Measurements from ENCODE around the gene MRM1.
"Not testable (repeated sequence)": the region's sequence is repeated elsewhere in the genome, so short reads cannot be mapped to it uniquely, and the experiment has no call there.

The MRM1 gene

DNA sequence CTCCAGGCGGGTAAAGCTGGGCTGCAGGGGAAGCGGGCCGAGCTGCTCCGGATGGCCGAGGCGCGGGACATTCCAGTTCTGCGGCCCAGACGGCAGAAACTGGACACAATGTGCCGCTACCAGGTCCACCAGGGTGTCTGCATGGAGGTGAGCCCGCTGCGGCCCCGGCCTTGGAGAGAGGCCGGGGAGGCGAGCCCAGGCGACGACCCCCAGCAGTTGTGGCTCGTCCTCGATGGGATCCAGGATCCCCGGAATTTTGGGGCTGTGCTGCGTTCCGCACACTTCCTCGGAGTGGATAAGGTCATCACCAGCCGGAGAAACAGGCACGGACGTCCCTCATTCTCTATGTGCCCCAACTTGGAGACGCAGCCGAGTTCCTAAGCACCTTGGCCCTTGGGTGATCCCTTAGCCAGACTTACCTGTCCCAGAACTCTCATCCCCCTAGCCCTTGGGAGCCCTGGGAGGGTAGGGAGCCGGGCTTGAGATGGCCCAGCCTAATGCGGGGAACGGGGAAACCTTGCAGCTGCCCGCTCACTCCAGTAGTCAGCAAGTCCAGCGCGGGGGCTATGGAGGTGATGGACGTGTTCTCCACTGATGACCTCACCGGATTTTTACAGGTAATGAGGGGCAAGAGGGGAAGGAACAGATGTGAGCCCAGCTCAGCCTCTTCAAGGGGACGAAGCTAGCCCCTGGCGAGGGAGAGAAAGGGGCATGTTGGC, 806 bp downstream of the MRM1 start:
- no peak for DNase-seq

DNA sequence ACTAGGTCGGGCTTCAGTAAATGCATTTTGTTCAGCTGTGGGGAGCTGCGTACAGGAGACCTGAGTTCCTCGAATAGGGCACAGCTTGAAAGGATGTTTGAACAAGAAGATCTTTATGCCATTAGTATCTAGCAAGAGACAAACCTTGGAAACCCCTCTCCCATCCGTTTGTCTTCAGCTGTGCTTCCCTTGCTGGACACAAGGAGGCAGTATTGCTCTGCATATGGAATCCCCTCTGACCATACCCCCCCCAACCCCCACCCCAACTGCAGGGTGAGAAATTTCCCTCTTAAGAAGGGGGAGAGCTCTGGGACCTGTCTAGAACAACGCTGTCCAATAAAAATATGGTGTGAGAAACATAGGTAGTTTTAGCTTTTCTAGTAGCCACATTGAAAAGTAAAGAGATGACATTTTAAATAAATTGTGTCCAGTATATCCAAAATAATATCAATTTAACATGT, 1.6 kb downstream of the MRM1 start:
- DNase-seq: peak; percentile 50 to 57

DNA sequence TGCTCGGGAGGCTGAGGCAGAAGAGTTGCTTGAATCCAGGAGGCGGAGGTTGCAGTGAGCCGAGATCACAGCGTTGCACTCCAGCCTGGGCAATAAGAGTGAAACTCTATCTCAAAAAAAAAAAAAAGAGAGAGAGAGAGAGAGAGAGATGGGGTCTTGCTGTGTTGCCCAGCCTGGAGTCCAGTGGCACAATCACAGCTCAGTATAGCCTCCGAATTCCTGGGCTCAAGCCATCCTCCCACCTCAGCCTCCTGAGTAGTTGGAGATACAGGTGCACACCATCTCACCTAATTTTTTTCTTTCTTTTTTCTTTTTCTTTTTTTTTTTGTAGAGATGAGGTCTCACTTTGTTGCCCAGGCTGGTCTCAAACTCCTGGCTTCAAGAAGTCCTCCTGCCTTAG, 3.6 kb downstream of the MRM1 start:
- DNase-seq: not testable (repeated sequence)

DNA sequence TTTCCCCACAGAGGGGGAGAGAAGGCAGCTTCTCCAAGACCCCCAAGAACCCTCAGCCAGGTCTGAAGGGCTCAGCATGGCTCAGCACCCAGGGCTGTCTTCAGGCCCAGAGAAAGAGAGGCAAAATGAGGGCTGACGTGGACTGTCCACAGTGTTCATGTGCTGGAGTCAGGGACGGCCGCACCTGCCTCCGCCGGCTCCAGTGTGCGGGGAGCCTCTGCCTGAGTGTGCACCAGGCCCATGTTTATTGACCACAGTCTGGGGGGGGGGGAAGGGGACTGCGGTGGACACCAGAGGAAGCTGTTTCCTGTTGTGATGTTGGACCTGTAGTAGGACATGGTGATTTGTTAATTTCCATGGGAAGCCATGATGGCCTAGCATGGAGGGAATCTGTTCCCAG, 6.9 kb downstream of the MRM1 start:
- DNase-seq: peak; percentile 36 to 58

DNA sequence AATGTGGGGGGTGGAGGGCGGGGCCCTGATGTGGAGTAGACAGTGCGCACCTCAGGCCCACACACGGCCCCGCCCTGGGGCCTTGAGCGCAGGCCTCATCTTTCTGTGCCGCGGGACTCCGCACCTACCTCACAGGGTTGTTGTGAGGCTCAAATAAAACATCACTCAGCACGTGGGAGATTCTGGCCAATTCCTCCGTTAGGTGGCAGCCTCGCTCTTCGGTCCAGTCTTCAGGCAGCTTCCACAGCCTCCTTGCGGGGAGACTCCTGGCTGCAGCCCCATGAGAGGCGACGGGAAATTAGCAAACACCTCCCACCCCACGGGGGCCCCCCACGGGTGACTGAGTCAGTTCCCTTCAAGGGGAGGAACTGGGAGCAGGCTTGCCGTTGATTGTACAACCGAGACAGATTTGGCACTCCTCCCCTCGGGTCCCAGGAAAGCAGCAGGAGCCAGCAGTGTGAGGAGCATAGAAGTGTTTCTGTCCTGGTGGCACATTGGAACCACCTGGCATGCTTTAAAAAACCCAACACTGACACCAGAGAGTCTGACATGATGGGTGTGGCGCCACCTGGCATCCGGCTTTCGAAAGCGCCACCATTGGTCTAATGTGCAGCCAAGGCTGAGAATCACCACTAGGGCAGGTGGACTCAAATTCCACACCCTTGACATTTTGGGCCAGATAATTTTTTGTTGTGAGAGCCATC, 7.6 kb downstream of the MRM1 start:
- DNase-seq: peak; percentile 56 to 72

DNA sequence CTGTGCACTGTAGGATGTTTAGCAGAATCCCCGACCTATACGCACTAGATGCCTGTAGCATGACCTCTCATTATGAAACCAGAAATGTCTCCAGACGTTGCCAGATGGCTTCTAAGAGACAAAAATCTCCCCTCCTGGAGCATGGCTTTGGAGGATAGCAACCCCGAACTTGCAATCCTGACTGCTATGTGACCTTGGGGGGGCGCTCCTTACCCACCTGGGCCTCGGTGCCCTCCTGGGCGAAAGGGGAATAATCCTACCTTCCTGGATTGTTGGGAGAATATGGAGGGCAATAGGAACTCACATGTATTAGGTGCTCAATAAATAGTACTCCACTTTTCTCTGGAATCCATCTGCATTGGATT, 8.1 kb downstream of the MRM1 start:
- DNase-seq: no peak

DNA sequence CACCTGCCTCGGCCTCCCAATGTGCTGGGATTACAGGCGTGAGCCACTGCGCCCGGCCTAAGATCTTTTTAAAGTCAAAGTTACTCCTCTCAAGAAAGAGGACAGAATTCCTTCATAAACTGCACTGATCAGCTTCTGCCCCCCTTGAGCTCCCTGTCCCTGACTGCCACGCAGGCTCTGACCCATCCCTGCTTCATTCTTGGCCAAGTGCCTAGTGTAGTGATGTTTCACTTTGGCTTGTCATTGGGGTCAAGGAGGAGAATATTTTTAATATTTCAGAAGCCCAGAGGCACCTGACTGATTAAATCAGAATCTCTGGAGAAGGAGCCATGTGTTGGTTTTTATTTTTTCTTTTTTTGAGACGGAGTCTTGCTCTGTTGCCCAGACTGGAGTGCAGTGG, 9.1 kb downstream of the MRM1 start:
- DNase-seq: no peak

DNA sequence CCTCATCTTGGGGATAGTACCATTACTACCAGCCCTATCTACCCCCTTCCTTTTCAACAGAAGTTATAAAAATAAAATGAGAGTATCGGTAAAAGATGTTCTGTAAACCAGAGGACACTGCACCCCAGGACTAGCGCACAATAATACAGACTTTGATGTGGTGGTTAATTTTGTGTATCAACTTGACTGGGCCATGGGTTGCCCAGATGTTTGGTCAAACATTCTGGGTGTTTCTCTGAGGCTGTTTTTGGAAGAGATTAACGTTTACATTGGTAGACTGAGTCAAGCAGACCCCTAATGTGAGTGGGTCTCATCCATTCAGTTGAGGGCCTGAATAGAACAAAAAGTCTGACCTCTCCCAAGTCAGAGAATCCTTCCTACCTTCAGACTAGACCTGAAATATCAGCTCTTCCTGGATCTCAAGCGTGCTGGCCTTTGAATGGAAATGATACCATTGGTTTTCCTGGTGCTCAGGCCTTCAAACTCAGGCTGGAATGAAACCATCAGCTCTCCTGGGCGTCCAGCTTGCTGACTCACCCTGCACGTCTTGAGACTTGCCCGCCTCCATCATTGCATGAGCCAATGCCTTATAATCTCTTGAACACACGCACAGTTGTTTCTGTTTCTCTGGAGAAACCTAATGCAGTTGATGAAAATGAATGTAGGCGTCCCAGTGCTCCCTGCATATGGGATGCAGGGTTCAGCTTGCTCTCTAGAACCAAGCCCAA, 10.1 kb downstream of the MRM1 start:
- no peak for DNase-seq

DNA sequence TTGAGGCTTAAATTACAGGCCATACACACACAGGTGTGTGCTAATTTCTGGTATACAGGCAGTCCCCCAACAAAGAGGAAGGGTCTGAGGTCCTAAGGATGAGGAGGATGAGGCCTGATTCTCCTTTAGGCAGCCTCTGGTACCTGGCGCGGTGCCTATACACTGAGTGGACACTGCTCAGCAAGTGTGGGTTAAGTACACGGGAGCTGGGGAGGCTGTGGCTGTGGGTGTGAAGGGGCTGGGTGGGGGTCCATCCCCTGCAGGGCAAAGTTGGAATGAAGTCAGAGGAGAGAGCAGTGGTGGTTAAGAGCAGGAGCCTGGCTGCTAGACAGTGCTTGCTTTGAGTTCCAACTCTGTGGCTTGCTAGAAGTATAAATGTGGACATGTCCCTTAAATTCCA, 10.9 kb downstream of the MRM1 start:
- no peak for DNase-seq

DNA sequence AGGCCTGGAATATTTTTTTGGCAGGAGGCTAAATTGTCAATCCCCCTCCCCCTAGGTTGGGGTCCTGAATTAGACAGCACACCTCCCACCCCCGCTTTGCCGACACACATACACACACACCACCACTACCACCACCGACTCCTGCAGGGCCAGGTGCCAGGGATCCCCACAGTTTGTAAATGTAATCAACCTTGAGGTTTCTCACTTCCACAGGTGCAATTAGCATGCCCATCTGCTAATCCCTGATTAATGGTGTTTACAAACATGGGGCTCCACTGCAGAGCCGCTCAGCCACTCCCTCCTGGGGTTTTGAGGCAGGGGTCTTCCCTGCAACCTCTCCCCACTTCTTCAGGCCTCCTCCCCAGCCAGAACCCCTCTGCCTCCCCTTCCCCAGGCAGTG, 11.8 kb downstream of the MRM1 start:
- DNase-seq: no peak

DNA sequence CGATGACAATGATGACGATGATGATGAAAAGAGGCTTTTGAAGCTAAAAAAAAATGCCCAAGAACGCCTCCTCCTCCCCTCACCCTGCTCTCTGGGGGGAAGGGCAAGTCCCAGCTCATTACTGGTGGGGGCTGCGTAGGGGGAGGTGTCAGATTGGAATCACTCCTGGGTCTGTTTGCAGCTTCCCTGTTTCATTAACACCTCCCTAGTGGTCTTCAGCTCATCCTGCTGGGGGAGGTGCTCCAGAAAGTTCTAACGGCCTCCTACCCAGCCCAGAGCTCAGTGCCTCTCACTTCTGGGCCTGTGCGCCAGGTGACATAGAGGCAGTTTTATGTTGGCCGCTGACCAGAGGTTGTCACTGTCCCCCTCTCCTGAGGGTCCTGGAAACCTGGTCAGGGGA, 12.7 kb downstream of the MRM1 start:
- DNase-seq: no peak

DNA sequence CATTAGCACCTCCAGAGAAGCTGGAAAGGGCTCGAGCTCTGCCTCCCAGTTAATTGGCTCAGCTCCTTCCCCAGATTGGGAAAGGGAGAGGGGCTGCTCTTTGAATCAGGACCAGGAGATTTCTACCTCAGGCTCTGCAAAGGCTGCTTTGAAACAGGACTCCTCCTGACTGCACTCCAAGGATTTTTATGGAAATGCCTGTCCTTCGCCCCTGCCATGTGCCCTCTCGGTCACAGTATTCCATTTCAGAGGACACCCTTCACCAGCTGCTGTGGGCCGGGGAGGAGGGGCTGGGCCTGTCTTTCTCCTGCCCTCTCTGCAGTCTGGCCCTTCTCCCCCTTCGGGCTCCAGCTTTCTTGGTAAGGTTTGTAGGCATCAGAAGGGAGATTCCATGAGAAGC, 13.6 kb downstream of the MRM1 start:
- no peak for DNase-seq

DNA sequence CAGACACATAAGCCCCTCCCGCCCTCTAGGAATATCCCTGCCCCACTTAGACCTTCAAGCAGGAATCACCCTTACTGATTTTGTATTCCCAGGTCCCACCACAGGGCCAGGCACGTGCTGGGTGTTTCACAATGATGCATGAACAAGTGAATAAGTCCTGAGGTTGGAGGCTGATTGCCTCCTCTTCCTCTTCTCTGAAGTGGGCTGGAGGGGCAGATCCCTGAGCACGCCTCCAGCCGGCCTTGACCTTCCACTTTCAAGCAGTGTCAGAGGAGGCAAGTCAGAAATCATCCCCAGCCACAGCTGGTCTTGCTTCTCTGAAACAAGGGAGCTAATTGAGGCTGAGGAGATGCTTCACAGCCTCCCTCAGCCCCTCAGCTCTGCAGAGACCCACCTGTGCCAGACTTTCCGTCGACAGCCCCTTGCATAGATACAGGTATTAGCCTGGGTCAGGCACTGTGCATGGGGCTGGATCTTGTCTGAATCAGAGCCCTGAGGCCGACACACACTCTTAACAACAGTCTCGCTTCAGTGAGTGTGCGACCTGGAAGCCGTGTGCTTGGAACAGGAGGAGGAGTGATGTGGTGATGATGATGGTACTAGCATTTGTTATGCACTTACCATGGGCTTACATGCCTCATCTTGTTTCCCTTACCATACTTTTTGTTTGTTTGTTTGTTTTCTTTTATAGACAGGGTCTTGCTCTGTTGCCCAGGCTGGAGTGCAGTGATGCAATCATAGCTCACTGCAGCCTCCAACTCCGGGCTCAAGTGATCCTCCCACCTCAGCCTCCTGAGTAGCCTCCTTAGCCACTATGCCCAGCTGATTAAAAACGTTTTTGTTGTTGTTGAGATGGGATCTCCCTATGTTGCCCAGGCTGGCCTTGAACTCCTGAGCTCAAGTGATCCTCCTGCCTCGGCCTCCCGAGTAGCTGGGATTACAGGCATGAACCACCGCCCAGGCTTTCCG, 15.0 kb downstream of the MRM1 start:
- DNase-seq: no peak

DNA sequence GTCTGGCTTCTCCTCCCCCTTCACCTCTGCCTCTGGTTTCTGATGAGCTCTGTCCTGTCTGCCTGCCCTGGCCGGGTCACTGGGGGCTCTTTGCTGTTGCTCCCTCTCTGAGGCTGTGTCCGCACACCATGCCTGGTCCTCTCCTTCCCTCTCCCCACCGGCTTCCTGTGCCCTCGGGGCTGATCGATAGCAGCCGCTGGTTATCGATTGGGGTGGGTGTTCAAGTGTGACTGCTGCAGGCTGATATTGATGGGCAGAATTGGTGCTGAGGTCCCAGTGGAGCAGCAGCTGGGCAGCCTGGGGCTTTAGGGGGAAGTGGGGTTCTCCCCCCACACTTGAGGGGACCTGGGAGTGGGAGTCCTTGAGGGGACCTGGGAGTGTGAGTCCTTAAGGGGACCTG, 16.4 kb downstream of the MRM1 start:
- no peak for DNase-seq

DNA sequence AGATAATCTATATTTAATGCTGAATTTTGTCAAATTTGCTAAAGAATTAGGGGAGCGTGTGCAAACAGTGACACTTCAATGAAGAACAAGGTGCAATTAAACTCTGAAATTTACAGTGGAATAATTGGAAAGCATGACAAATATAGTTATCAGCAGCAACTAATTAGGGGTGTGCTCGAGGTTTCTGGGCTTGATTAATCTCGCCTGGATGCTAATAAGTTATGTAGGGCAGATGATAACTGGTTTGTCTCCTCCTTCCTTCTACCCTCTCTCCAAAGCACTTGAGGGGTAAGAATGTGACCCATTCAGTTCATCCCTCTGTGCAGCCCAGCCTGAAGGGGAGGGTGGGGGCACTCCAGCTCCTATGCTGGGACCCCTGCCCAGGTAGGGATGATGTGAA, 21.9 kb downstream of the MRM1 start:
- no peak for DNase-seq

DNA sequence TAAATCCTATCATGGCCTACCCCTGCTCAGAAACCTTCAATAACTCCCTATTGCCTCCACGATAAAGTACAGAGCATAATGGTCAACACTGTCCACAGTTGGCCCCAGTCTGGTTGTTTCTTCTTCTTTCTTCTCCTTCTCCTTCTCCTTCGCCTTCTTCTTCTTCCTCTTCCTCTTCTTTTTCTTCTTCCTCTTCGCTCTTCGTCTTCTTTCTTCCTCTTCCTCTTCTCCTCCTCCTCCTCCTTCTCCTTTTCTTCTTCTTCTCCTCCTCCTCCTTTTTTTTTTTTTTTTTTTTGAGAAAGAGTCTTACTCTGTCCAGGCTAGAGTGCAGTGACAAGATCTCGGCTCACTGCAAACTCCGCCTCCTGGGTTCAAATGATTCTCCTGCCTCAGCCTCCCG, 23.8 kb downstream of the MRM1 start:
- DNase-seq: no peak

DNA sequence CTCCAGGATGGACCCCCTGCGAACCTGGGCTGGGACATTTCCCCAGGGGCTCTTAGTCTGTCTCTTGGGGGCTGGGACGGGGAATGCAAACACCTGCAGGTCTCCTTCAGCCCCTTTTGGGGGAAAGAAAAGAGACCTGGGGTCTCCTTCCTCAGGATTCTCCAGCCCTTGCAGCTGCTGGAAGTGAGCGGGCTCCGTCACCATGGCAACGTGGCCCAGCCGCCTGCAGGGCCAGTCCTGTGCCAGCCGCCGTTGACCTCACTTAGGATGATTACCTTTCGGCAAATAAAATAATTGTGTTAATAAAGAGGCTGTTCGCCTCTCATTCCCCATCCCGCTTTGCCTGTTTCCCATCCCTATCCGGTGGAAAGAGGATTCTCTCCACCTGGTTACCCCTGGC, 25.7 kb downstream of the MRM1 start:
- peak; percentile 58 to 79 for DNase-seq

DNA sequence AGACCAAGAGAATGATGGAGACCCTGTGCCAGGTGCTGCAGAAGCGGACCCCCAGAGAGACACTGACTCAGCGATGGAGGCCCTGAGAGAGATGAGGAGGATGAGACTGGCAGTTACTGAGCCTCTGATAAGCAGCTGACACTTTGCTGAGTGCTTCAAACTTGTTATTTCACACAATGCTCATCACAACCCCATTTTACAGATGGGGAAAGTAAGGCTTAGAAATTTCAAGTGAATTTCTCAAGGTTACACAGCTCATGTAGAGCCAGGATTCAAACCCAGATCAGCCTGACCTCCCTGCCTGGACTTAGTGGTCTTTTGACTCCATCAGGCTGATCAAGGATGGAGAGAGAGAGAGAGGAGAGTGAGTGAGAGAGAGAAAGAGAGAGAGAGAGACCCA, 27.2 kb downstream of the MRM1 start:
- DNase-seq: no peak

DNA sequence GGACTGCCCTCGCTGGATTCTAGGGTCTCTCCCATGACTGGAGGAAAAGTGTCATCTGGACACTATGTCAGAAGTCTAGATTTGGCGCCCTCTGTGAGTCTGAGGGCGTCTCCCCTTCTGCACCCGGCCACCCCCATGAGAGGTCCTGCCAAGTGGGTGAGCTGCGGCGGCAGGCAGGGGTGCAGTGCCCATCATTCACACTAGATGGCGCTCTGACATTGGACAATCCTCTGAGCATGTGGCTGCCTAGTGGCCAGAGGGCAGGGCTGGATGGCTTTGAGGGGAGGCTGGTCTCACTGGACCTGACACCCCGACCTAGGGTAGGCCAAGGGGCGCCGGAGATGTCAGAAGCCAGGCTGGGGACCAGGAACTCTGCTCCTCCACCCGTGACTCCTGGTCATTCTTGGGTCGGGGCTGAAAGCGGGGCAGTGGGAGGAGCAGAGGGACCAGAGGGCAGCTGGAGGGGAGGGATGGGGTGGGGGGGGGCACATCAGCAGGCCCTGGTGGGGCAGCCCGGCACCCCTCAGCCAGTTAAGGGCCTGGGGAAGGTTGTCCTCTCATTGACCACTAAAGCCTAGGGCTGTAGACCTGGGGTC, 28.0 kb downstream of the MRM1 start:
- DNase-seq: peak; percentile 42 to 63

DNA sequence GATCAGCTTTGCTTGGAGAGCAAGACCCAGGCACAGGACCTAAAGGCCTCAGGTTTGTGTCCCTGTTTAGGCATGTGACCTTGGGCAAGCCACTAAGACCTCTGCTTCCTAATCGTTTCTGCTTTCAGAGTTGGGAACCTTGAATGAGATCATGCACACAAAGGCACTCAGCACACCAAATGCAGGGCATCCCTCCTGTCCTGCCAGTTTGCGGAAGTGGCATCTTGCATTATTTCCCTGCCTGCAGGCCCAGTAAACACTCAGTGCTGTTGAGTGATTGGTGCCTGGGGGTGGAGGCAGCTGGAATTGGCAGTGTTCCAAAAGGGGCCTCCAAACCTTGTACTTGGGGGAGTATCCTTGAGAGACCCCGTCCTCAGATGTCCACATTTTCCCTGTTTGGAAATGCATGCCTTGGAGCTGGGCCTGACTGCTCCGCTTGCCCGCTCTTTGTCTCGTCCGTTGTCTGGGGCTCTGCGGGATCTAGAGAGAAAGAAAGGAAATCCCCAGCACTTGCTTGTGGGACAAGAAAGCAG, 28.7 kb downstream of the MRM1 start:
- DNase-seq: no peak

DNA sequence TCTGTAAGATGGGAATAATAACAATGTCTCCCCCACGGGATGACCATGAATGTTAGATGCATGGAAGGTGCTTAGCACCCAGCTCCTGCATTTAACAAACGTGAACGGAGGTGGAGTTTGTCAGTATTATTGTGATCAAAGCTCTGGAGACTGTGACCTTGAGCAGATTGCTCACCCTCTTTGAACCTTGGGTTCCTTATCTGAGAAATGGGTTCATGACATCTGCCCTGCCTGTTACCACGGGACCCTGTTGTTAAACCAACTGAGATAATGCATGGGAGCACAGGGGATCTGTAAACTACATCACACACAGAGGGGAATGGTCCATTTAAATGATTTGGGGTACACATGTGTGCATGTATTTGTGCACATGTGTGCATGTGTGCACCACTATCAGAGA, 29.6 kb downstream of the MRM1 start:
- no peak for DNase-seq

Data from SHP77 (cell line).